Vagina (tissue), 2 donors: ENCODE data around the gene ARID5B. TPM values are rescaled to one million over a fixed set of nuclear protein-coding genes. Genes with fewer than 3 reads are reported as not detected.

Experiments used
- DNase-seq, 2 donors: peaks; one replicate each; pipeline ENCODE4 v3.0.0-alpha.2; 2017; ENCODE audit errors: extremely low spot score in 2 of 2
- H3K27ac ChIP-seq: fragments of 200-600 bp; sonication (generic); one replicate; pipeline ENCODE4 v1.5.1; 2019
- H3K27me3 ChIP-seq: fragments of 200-600 bp; sonication (generic); one replicate; pipeline ENCODE4 v1.5.1; 2019
- H3K36me3 ChIP-seq, 2 donors: fragments of 200-600 bp; sonication (generic); one replicate each; pipeline ENCODE4 v1.5.1; 2017 to 2019
- H3K4me1 ChIP-seq: fragments of 200-600 bp; sonication (generic); one replicate; pipeline ENCODE4 v1.5.1; 2019
- H3K4me3 ChIP-seq, 2 donors: fragments of 200-600 bp; sonication (generic); 1 replicate in 1 of 2; 2 replicates in 1 of 2; pipeline ENCODE4 v1.5.1; 2016 to 2019
- H3K9me3 ChIP-seq: fragments of 200-600 bp; sonication (generic); one replicate; pipeline ENCODE4 v1.5.1; 2019
- POLR2A ChIP-seq, 2 donors: fragments of 450-650 bp; IDR thresholded peaks; one replicate each; pipeline ENCODE4 v1.6.1; 2017; ENCODE audit warnings: antibody characterized with exemption in 2 of 2, mild to moderate bottlenecking in 2 of 2, moderate library complexity in 2 of 2
- POLR2AphosphoS5 ChIP-seq, 2 donors: sonication (generic); formaldehyde crosslinking; IDR thresholded peaks; one replicate each; pipeline ENCODE4 v1.9.0; 2017; ENCODE audit warnings: antibody characterized with exemption in 2 of 2, mild to moderate bottlenecking in 2 of 2, low read depth in 1 of 2; ENCODE audit not compliant: insufficient read depth in 1 of 2
- intact Hi-C: fragments of 100-400 bp; cut with DNase I; formaldehyde crosslinking; loops from one replicate; pipeline ENCODE4 v1.15.1; 2023
- total RNA-seq: library from RNA; depleted of rRNA; stranded (reverse); fragments of >200 nt; gene quantifications from one replicate; pipeline ENCODE4 v1.2.3, GENCODE V29; 2016
- TF ChIP-seq, protein P1 (sequence below), 3 experiments: fragments of 450-650 bp in 2 of 3; fragments of 200-600 bp in 1 of 3; sonication (generic) in 1 of 3; IDR thresholded peaks; one replicate each; pipeline ENCODE4 v1.5.1; 2017 to 2019; ENCODE audit warnings: antibody characterized with exemption in 3 of 3, mild to moderate bottlenecking in 2 of 3, moderate library complexity in 2 of 3

The ARID5B gene
- total RNA-seq, 1 donor from 2014 or later: 75.9 TPM

DNA sequence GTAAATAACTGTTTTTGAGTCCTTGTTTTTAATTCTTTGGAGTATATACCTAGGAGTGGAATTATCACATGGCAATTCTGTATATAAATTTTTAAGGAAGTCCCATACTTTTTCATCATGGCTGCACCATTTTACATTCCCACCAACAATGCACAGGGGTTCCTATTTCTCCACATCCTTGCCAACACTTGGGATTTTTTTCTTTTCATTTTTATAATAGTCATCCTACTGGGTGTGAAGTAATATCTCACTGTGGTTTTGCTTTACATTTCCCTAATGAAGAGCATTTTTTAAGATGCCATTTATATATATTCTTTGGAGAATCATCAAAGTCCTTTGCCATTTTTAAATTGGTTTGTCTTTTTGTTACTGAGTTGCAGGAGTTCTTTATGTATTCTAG is 89.7 kb downstream of the ARID5B start:
- Histone ChIP-seq H3K4me1 (peaks cover 63% of the 10 kb centered on the region), H3K9me3 (no peaks in the 10 kb centered on the region), H3K4me3 (no peak overlapping the region), H3K36me3 (no peaks in the 10 kb centered on the region), H3K27me3 (no peaks in the 10 kb centered on the region), H3K27ac (no peak overlapping the region)
- no peak for DNase-seq
- intact Hi-C loops: no loop called here
- TF ChIP-seq, protein P1, sequence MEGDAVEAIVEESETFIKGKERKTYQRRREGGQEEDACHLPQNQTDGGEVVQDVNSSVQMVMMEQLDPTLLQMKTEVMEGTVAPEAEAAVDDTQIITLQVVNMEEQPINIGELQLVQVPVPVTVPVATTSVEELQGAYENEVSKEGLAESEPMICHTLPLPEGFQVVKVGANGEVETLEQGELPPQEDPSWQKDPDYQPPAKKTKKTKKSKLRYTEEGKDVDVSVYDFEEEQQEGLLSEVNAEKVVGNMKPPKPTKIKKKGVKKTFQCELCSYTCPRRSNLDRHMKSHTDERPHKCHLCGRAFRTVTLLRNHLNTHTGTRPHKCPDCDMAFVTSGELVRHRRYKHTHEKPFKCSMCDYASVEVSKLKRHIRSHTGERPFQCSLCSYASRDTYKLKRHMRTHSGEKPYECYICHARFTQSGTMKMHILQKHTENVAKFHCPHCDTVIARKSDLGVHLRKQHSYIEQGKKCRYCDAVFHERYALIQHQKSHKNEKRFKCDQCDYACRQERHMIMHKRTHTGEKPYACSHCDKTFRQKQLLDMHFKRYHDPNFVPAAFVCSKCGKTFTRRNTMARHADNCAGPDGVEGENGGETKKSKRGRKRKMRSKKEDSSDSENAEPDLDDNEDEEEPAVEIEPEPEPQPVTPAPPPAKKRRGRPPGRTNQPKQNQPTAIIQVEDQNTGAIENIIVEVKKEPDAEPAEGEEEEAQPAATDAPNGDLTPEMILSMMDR (IDR thresholded peaks at IDR 0.05): no peak
- TF ChIP-seq POLR2A (IDR thresholded peaks at IDR 0.05) (no peak), POLR2AphosphoS5 (IDR thresholded peaks at IDR 0.05; ENCODE audit: insufficient read depth in 1 of 2, low read depth in 1 of 2) (no peak)

DNA sequence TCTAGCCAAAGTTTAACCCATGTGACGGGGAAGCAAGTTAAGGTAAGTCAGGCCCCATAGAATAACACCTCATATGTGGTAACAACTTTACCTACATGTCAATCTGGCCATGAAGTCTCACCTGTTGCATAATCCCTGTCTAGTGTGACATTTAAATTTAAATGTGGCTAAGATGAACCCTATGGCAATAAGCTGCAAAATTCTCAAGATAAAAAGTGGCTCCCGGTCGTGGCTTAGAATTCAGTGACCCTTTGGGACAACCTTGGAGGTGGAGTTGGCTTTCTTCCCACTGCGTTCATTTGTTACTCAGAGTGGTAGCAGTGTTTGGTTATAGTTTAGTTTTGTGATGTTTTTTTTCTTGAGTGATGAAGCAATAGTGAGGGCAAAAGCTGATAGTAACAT is 90.6 kb downstream of the ARID5B start:
- Histone ChIP-seq H3K4me3 (peak overlapping the region in 1 of 2 donors; percentile 9), H3K9me3 (no peaks in the 10 kb centered on the region), H3K27me3 (no peaks in the 10 kb centered on the region), H3K27ac (peak overlapping the region; percentile 78), H3K36me3 (no peaks in the 10 kb centered on the region), H3K4me1 (peaks cover 63% of the 10 kb centered on the region)
- intact Hi-C loops: no loop called here
- DNase-seq: no peak
- TF ChIP-seq POLR2AphosphoS5 (IDR thresholded peaks at IDR 0.05; ENCODE audit: insufficient read depth in 1 of 2, low read depth in 1 of 2) (no peak), POLR2A (IDR thresholded peaks at IDR 0.05) (no peak)
- TF ChIP-seq, protein P1 (IDR thresholded peaks at IDR 0.05): no peak

DNA sequence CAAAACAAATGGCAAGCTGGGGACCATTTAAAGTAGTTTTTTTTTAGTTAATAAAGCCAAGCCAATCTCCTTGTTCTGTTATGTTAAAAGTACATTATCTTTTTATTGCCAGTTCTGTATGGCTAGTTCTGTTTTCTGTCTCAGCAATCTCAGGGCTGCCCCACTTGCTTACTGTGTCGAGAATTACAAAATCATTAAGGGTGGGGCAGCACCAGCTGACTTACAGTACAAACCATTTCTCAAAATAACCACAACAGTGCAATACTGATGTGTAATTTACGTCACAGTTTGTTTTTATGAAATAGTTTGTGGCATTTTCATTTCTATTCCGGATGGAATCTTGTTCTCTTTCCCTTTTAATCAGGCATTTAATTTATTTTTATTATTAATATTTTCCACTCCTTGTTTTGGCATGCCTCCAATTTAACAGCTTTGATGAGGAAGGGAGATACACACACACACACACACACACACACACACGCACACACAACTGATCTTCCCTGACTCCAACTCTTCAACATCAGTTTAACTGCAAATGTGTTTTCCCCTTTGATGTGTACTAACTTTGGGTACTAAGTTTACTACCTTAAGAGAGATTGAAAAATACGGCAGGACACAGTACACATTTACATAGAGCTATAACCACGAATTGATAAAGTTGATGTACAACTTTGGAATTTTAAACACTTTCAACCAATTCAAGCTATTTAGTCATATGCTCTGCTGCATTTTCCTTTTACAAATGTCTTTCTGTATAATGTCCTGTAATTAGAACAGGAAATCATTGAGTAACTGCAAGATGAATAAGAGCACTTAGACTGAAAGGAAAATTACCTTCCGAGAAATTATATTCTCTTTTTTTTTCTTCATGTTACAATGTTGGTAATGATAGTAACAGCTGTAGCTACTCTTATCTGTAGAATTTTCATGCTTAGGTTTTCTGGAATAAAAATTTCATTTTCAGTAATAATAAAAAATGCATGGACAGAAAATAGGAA is 91.5 kb downstream of the ARID5B start:
- H3K4me1 ChIP-seq: peaks cover 55% of the 10 kb centered on the region
- no peaks in the 10 kb centered on the region for H3K9me3 ChIP-seq
- H3K4me3 ChIP-seq: peak overlapping the region; percentile 9 to 30
- peak overlapping the region; percentile 78 for H3K27ac ChIP-seq
- intact Hi-C loops: no loop called here
- DNase-seq: no peak
- TF ChIP-seq, protein P1 (IDR thresholded peaks at IDR 0.05): peak in 1 of 3 experiments; percentile 8
- TF ChIP-seq POLR2AphosphoS5 (IDR thresholded peaks at IDR 0.05; ENCODE audit: insufficient read depth in 1 of 2, low read depth in 1 of 2): peak in 1 of 2 donors; percentile 96
- TF ChIP-seq POLR2A (IDR thresholded peaks at IDR 0.05): no peak
- H3K36me3 ChIP-seq: peaks cover 0 to 4% of the 10 kb centered on the region in 2 donors
- no peaks in the 10 kb centered on the region for H3K27me3 ChIP-seq

DNA sequence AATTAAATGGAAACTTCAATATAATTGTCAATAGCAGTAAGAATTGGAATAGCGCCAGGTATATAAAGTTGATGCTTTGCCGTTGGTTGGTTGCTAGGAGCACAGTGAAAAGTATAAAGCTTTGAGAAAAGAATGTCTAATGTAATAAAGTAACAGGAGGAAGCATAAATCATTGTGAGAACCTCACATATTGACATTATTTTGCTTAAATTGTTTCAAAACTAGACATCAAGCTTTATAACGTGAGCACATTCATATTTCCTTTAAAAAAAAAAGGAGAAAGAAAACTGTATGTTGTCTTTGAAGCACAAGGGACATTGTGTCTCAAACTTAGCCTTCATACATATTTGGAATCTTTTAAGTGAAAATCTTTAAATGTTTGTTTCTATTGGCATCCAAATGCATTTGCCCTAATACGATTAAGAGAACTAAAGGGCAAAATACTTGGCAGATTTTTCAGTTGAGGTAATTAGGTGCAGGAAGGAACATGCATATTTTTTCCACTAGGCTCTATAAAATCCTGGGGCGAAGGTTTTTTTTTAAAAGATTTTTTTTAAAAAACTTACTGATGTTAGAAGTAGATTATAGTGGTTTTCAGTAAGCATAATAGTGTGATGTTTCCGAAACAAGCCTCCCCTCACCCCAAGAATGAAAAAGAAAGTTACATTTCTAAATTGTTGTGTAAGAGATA is 92.4 kb downstream of the ARID5B start:
- peaks cover 0 to 6% of the 10 kb centered on the region in 2 donors for H3K36me3 ChIP-seq
- peak overlapping the region; percentile 78 for H3K27ac ChIP-seq
- intact Hi-C loops: no loop called here
- H3K4me1 ChIP-seq: peaks cover 55% of the 10 kb centered on the region
- no peaks in the 10 kb centered on the region for H3K27me3 ChIP-seq
- TF ChIP-seq POLR2A (IDR thresholded peaks at IDR 0.05) (no peak), POLR2AphosphoS5 (IDR thresholded peaks at IDR 0.05; ENCODE audit: insufficient read depth in 1 of 2, low read depth in 1 of 2) (peak in 1 of 2 donors; percentile 74)
- no peaks in the 10 kb centered on the region for H3K9me3 ChIP-seq
- peak overlapping the region in 1 of 2 donors; percentile 30 for H3K4me3 ChIP-seq
- no peak for DNase-seq

DNA sequence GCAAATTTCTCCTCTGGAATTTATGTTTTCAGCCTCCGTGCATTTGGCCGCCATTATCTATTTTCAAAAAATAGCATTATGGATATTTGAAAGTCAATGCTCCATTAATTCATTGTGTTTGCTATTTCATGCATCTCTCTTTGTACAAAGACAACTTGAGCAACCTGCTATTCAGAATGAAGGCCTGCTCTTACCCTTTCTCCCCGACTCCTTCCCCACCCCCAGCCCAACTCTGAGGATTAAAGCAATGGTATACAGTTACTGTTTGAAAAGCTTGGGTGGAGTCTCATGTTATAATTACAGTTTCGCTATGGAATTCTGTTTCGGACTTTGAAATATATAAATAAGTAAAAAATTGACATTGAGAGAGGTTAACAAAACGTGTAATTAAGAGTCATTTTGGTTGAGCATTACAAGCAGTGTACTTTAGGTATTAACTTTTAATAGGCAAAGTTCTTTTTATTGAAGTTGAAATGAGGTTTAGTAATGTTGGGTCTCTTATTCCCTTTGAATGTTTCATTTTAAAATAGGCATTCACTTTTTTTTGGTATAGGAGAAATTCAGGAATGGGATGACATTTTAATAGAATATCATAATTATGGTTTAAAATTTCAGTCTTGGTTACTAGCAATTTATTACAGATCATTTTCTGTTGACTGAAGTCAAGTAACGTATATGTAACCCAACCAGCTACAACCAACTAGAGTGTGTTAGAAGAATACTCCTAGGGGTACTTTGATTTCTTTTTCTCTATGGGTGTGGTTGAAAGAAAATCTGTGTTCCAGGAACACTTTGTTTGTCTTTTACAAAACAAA is 93.1 kb downstream of the ARID5B start:
- intact Hi-C loops: no loop called here
- no peak for TF ChIP-seq POLR2AphosphoS5 (IDR thresholded peaks at IDR 0.05; ENCODE audit: insufficient read depth in 1 of 2, low read depth in 1 of 2)
- TF ChIP-seq POLR2A (IDR thresholded peaks at IDR 0.05): no peak
- TF ChIP-seq, protein P1 (IDR thresholded peaks at IDR 0.05): no peak
- Histone ChIP-seq H3K9me3 (no peaks in the 10 kb centered on the region), H3K36me3 (peaks cover 0 to 6% of the 10 kb centered on the region in 2 donors), H3K27me3 (no peaks in the 10 kb centered on the region), H3K27ac (peak overlapping the region; percentile 78), H3K4me3 (no peak overlapping the region), H3K4me1 (peaks cover 55% of the 10 kb centered on the region)
- no peak for DNase-seq
